K562 (cell line): Measurements from ENCODE around the gene CBX2. TPM values are rescaled to one million over a fixed set of nuclear protein-coding genes. Genes with fewer than 3 reads are reported as not detected.

Source experiments
- IRF9 ChIP-seq: fragments of 450-650 bp; IDR thresholded peaks from 2 replicates; pipeline ENCODE4 v1.6.1; 2016; ENCODE audit warnings: missing biosample characterization, missing genetic modification characterization
- MBD1 ChIP-seq: fragments of 250-450 bp; sonication (Bioruptor Pico); IDR thresholded peaks from 2 replicates; pipeline ENCODE4 v1.8.0; 2022; ENCODE audit warnings: inconsistent platforms
- MGA ChIP-seq: fragments of 450-650 bp; IDR thresholded peaks from 2 replicates; pipeline ENCODE4 v1.6.1; 2016; ENCODE audit warnings: mild to moderate bottlenecking, moderate library complexity
- ZNF639 ChIP-seq, 2 experiments: fragments of 200-800 bp in 1 of 2; sonication (Bioruptor generic) in 1 of 2; sonication (generic) in 1 of 2; formaldehyde crosslinking in 1 of 2; IDR thresholded peaks in 1 of 2; conservative IDR thresholded peaks in 1 of 2; 2 replicates each; pipeline versions ENCODE4 v1.5.0 to v1.6.1; 2016 to 2020; ENCODE audit warnings: missing compliant biosample characterization in 1 of 2, missing genetic modification characterization in 1 of 2, missing genetic modification reagents in 1 of 2
- ZNF740 ChIP-seq, 3 experiments: fragments of 200-800 bp in 1 of 3; sonication (Bioruptor generic) in 1 of 3; sonication (generic) in 1 of 3; formaldehyde crosslinking in 1 of 3; IDR thresholded peaks; 2 replicates each; pipeline versions ENCODE4 v1.6.1 to v1.8.0; 2016 to 2022; ENCODE audit warnings: mild to moderate bottlenecking in 2 of 3, missing compliant biosample characterization in 2 of 3, missing genetic modification characterization in 2 of 3, missing genetic modification reagents in 1 of 3
- polyA plus RNA-seq, 8 experiments: library from polyadenylated mRNA; depleted of rRNA in 4 of 8; stranded (reverse) in 5 of 8; unstranded in 3 of 8; fragments of >200 nt; fragmentation: Nextera tagmentation in 2 of 8; fragmentation: Illumina TruSeq in 1 of 8; extraction: Ambion mirVana in 2 of 8; extraction: Trizol in 1 of 8; gene quantifications; 2 replicates each; pipeline versions ENCODE4 v1.2.1 to v1.2.3, GENCODE V29; 2011 to 2014; ENCODE audit warnings: inconsistent platforms in 1 of 8, missing spikeins in 1 of 8
- total RNA-seq, 7 experiments: library from RNA; depleted of rRNA in 6 of 7; stranded (reverse); fragments of >200 nt in 6 of 7; fragmentation: Illumina TruSeq in 2 of 7; extraction: Trizol in 2 of 7; gene quantifications; 2 replicates each; pipeline versions ENCODE4 v1.2.1 to v1.2.3, GENCODE V29; 2011 to 2021; ENCODE audit warnings: low replicate concordance in 1 of 7

Gene CBX2
- total and polyA plus RNA-seq, 9 of the 15 experiments (the other 6 are each of a cell fraction or from before 2014, with no cell fraction given), result 0.66 to 26.9 (median 13.9) TPM

GRCh38 chr17:79797492-79798298 lies 19.7 kb downstream of the CBX2 start (continued):
- TF ChIP-seq IRF9, result no peak
- peak; percentile 16; the same call in 1 of the 2 replicates for TF ChIP-seq MGA
- TF ChIP-seq MBD1 (CRISPR knock-in tag), result peak; percentile 68; the same call in 1 of the 2 replicates
- peak; percentile 75; the same call in 1 of the 2 replicates for TF ChIP-seq ZNF740 (CRISPR knock-in tag; IDR thresholded peaks at IDR 0.05)
- TF ChIP-seq ZNF740 (tag; IDR thresholded peaks at IDR 0.05), result peak in 1 of 2 experiments; percentile 67; a peak in 2 of 4 replicates
- TF ChIP-seq ZNF639 (CRISPR knock-in tag; conservative IDR thresholded peaks at IDR 0.05 in 1 of 2, IDR thresholded peaks at IDR 0.05 in 1 of 2), result peak in 1 of 2 experiments; percentile 20; a peak in 1 of 4 replicates
